SK-N-MC (cell line): Measurements from ENCODE around the gene DAD1.

ENCODE experiments used
- EZH2 ChIP-seq: fragments of 200-600 bp; sonication (generic); IDR thresholded peaks from one replicate; pipeline ENCODE4 v1.6.1; 2017; ENCODE audit warnings: antibody characterized with exemption
- FOXP2 ChIP-seq: optimal IDR thresholded peaks from 2 replicates; pipeline ENCODE3; 2011; ENCODE audit warnings: mild to moderate bottlenecking, moderate library complexity; ENCODE audit not compliant: insufficient read depth; ENCODE audit errors: extremely low read length, control extremely low read depth
- POLR2AphosphoS5 ChIP-seq: IDR thresholded peaks from 2 replicates; pipeline ENCODE4 v1.6.1; 2012; ENCODE audit warnings: mild to moderate bottlenecking, low read depth, low read length, borderline replicate concordance

DNA sequence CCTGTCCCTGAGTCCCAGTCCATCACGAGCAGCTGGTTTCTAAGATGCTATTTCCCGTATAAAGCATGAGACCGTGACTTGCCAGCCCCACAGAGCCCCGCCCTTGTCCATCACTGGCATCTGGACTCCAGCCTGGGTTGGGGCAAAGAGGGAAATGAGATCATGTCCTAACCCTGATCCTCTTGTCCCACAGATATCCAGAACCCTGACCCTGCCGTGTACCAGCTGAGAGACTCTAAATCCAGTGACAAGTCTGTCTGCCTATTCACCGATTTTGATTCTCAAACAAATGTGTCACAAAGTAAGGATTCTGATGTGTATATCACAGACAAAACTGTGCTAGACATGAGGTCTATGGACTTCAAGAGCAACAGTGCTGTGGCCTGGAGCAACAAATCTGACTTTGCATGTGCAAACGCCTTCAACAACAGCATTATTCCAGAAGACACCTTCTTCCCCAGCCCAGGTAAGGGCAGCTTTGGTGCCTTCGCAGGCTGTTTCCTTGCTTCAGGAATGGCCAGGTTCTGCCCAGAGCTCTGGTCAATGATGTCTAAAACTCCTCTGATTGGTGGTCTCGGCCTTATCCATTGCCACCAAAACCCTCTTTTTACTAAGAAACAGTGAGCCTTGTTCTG lies 41.6 kb downstream of the DAD1 start:
- TF ChIP-seq EZH2 (no peak), POLR2AphosphoS5 (no peak), FOXP2 (no peak)
